Measurements from ENCODE around the gene RNASET2. TPM values are rescaled to one million over a fixed set of nuclear protein-coding genes. Genes with fewer than 3 reads are reported as not detected.
A peak's percentile ranks its signal among the peaks of the same experiment; 100 is the strongest.

RNASET2 gene
- total and polyA plus RNA-seq, 2 of the 13 experiments (the other 11 are each of a cell fraction or from before 2014, with no cell fraction given): 44.6 to 597 TPM

DNA sequence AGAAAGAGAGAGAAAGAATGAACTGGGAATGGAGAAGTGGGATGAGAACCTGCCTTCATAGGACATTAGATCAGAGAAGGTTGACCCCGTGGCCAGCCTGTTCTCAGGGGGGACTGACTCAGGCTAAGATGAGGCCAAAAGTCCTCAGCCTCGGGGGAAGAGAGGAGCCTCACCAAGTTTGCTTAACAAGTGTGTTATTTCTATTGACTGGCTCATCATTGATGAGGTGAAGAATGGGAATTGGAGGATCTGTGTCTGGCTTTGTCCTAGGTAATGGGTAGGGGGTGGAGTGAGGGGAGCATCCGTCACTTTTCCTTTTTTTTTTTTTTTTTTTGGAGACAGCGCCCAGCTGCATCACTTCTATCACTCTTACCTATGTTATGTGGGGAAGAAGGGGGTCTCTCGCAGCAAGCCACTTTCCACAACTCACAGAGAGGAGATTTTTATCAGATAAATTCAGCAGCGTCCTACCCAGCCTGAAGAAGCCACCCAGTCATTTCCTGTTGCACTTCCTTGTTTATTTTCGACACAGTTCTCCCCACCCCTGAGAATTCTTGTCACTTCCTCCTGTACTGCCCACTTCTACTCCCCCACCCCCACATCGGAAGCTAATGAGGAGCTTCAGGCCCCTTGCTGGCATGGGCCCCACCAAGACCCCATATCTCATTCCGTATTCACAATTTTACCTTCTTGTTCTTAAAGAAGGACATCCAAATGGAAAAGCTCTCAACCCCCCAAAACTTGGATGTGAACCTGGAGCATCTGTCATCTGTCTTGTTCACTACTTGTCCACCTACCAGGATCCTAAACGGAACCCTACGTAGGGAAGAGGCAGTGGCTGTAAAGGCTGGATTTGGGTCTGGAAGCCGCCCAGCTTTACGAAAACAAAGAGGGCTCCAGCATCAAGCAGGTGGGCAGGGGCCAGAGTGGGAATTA lies 2.8 kb upstream of the RNASET2 start (continued):
- TF ChIP-seq SKIL (CRISPR knock-in tag; IDR thresholded peaks at IDR 0.05; ENCODE audit: borderline replicate concordance): no peak
- TF ChIP-seq MAFK (conservative IDR thresholded peaks at IDR 0.05 in 1 of 2, IDR thresholded peaks at IDR 0.05 in 1 of 2; ENCODE audit: low read length in 2 of 2): no peak
- TF ChIP-seq, protein P1, sequence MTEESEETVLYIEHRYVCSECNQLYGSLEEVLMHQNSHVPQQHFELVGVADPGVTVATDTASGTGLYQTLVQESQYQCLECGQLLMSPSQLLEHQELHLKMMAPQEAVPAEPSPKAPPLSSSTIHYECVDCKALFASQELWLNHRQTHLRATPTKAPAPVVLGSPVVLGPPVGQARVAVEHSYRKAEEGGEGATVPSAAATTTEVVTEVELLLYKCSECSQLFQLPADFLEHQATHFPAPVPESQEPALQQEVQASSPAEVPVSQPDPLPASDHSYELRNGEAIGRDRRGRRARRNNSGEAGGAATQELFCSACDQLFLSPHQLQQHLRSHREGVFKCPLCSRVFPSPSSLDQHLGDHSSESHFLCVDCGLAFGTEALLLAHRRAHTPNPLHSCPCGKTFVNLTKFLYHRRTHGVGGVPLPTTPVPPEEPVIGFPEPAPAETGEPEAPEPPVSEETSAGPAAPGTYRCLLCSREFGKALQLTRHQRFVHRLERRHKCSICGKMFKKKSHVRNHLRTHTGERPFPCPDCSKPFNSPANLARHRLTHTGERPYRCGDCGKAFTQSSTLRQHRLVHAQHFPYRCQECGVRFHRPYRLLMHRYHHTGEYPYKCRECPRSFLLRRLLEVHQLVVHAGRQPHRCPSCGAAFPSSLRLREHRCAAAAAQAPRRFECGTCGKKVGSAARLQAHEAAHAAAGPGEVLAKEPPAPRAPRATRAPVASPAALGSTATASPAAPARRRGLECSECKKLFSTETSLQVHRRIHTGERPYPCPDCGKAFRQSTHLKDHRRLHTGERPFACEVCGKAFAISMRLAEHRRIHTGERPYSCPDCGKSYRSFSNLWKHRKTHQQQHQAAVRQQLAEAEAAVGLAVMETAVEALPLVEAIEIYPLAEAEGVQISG (CRISPR knock-in tag; IDR thresholded peaks at IDR 0.05): no peak
- TF ChIP-seq CSRNP1 (CRISPR knock-in tag; IDR thresholded peaks at IDR 0.05): no peak; the same call in 1 of the 2 replicates
- TF ChIP-seq, protein P2, sequence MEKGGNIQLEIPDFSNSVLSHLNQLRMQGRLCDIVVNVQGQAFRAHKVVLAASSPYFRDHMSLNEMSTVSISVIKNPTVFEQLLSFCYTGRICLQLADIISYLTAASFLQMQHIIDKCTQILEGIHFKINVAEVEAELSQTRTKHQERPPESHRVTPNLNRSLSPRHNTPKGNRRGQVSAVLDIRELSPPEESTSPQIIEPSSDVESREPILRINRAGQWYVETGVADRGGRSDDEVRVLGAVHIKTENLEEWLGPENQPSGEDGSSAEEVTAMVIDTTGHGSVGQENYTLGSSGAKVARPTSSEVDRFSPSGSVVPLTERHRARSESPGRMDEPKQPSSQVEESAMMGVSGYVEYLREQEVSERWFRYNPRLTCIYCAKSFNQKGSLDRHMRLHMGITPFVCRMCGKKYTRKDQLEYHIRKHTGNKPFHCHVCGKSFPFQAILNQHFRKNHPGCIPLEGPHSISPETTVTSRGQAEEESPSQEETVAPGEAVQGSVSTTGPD (CRISPR knock-in tag; IDR thresholded peaks at IDR 0.05): no peak
- TF ChIP-seq DMTF1 (CRISPR knock-in tag; IDR thresholded peaks at IDR 0.05): no peak
- TF ChIP-seq MAX (IDR thresholded peaks at IDR 0.05): no peak
- TF ChIP-seq THAP11 (CRISPR knock-in tag; IDR thresholded peaks at IDR 0.05): peak; percentile 51; the same call in 1 of the 2 replicates
- peak; percentile 39; the same call in 1 of the 2 replicates for TF ChIP-seq ZNF547 (CRISPR knock-in tag; IDR thresholded peaks at IDR 0.05)
- no peak for TF ChIP-seq HNRNPL (IDR thresholded peaks at IDR 0.05; ENCODE audit: low read depth, low read length)
- no peak for TF ChIP-seq ZNF800 (CRISPR knock-in tag; IDR thresholded peaks at IDR 0.05)
- TF ChIP-seq, protein P3, sequence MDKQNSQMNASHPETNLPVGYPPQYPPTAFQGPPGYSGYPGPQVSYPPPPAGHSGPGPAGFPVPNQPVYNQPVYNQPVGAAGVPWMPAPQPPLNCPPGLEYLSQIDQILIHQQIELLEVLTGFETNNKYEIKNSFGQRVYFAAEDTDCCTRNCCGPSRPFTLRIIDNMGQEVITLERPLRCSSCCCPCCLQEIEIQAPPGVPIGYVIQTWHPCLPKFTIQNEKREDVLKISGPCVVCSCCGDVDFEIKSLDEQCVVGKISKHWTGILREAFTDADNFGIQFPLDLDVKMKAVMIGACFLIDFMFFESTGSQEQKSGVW (CRISPR knock-in tag; IDR thresholded peaks at IDR 0.05; ENCODE audit: borderline replicate concordance): no peak

All from HepG2 (cell line).